ENCODE data around the gene ZNF587.
"Not testable (repeated sequence)": the region's sequence is repeated elsewhere in the genome, so short reads cannot be mapped to it uniquely, and the experiment has no call there.

The ZNF587 gene

DNA sequence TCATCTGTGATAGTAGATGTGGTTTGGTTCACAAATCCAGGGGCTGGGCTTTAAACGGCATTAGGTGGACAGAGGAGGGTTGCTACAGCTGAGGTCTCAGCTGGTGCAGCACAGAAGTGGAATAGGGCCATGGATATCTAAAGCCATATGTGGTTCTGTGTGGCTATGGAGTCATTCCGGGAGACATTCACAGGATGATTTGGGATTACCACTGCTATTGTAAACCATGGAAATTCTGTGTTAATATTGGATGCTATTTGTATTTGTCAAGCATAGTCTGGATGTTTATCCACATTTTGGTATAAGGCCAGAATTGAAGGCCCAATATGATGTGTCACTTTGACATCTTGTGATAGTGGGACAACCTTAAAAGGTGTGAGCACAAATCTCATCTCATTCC, 26.5 kb upstream of the ZNF587 start:
- DNase-seq (ENCODE audit: low spot score) = not testable (repeated sequence)

DNA sequence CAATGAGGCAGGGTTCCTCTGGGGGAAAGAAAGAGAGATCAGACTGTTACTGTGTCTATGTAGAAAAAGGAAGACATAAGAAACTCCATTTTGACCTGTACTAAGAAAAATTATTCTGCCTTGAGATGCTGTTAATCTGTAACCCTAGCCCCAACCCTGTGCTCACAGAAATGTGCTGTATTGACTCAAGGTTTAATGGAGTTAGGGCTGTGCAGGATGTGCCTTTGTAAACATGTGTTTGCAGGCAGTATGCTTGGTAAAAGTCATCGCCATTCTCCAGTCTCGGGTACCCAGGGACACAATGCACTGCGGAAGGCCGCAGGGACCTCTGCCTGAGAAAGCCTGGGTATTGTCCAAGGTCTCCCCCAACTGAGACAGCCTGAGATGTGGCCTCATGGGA, 26.1 kb upstream of the ZNF587 start:
- not testable (repeated sequence) for DNase-seq (ENCODE audit: low spot score)

DNA sequence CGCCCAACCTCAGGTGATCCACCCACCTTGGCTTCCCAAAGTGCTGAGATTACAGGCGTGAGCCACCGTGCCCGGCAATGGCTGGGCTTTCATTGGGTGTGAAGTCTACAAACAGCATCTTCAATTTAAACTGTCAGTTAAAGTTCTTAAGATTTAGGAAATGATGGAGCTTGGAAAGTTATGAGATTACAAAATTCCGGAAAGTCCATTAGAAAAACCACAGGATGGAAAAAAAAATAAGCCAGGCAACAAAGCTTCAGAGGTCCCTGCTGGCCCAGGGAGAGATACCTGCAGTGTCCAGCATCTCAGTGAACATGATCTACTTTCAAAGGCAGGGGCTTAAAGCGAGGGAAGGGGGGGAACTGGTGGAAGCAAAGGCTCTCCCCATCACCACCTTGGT, 24.1 kb upstream of the ZNF587 start:
- DNase-seq (ENCODE audit: low spot score) = no peak

DNA sequence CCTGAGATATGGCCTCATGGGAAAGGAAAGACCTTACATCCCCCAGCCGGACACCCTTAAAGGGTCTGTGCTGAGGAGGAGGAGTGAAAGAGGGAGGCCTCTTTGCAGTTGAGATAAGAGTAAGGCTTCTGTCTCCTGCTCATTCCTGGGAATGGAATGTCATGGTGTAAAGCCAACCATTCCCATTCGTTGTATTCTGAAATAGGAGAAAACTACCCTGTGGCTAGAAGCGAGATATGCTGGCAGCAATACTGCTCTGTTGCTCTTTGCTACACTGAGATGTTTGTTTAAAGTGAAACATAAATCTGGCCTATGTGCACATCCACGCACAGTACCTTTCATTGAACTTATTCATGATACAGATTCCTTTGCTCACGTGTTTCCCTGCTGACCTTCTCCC, 20.3 kb upstream of the ZNF587 start:
- no peak for DNase-seq (ENCODE audit: low spot score)

DNA sequence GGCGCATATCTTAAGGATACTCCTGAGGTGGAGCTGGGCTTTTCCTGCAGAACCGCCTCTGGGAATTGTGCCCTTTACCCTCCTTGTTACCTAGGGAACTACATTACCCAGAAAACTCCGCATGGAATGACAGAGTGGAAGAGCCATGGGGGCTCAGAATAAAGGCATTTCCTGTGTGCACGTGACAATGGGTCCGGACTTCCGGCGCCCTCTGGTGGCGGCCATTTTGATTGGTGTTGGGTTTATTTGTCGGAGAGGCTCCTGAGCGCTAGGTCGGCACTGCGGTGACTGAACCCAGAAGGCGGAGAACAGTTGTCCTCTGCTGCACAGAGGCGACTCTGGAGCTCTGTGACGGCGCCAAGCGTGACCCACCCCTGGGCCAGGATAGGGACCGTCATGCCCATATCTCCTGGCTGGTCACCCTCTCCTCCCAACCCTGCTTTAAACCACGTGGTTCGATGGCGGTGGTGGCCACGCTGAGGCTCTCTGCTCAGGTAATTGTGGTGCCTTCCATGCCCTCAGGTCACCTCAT, 19.5 kb upstream of the ZNF587 start, which contains the start of gene ZNF587B:
Gene ZNF587B, plus strand, starts transcription at position 229 of the 532 bp plus-strand sequence. Its CDS starts 230 bp downstream, at position 459.
- peak; percentile 75 for DNase-seq (ENCODE audit: low spot score)

DNA sequence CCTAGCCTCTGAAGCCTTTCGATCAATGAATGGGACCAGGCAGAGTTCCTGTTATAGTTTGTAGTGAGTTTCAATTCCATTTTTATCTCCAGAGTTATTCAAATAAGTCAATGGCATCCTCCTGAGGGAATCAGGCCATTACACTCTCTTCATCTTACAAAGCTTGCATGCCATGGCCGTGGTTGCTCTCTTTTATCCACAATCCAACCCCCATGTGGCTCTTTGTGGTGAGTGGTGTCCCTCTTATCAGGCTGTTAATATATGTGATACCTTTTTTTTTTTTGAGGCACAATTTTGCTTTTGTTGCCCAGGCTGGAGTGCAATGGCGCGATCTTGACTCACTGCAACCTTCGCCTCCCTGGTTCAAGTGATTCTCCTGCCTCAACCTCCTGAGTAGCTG, 12.7 kb upstream of the ZNF587 start:
- not testable (repeated sequence) for DNase-seq (ENCODE audit: low spot score)

DNA sequence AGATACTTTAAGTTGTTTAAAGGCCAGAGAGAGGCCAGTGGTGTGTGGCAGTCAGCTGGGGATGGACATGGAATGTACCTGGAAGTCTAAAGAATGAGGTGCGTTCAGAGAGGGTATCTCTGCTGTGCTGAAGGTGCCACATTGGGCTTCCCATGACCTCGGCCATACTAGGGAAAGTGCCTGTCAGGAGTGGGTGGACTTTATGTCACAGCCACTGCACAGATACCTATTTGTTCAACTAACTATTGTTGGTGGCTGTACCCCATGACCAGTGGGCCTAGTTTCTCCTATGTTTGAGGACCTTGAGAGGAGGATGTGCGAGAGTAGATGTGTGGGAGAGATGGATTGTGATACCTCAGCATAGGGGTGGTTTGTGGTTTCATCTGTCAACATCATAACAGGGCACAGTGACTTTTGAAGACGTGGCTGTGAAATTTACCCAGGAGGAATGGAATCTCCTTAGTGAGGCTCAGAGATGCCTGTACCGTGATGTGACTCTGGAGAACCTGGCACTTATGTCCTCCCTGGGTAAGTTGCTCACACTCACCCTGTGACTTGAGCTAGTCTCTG, 11.0 kb upstream of the ZNF587 start:
- not testable (repeated sequence) for DNase-seq (ENCODE audit: low spot score)

DNA sequence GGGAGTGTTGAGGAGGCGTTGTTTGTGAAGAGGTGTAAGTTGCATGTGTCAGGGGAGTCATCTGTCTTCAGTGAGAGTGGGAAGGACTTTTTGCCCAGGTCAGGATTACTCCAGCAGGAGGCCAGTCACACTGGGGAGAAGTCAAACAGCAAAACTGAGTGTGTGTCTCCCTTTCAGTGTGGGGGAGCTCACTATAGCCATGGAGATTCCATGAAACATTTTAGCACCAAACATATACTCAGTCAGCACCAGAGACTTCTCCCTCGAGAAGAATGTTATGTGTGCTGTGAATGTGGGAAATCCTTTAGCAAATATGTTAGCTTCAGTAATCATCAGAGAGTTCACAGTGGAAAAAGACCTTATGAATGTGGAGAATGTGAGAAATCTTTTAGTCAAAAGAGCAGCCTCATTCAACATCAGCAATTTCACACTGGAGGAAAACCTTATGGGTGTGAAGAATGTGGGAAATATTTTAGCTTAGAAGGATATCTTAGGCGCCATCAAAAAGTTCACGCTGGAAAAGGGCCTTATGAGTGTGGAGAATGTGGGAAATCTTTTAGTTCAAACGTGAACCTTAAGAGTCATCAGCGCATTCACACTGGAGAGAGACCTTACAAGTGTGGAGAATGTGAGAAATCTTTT, 8.4 kb upstream of the ZNF587 start:
- DNase-seq (ENCODE audit: low spot score) = no peak

DNA sequence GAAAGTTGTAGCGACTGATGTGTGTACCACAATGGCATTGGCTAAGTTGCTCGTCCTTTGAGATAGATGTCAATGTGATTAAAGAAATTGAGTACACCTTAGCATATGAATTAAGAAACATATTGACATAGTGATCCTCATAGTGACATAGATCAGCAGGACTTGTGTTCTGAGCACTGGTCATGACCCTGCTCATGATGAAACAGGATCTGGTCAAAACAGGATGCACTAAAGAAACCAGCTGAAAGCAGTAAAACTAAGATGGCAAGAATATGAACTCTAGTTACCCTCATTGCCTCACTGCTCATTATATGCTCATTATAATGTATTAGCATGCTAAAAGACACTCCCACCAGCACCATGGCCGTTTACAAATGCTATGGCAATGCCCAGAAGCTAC, 2.5 kb upstream of the ZNF587 start:
- DNase-seq (ENCODE audit: low spot score) = not testable (repeated sequence)

DNA sequence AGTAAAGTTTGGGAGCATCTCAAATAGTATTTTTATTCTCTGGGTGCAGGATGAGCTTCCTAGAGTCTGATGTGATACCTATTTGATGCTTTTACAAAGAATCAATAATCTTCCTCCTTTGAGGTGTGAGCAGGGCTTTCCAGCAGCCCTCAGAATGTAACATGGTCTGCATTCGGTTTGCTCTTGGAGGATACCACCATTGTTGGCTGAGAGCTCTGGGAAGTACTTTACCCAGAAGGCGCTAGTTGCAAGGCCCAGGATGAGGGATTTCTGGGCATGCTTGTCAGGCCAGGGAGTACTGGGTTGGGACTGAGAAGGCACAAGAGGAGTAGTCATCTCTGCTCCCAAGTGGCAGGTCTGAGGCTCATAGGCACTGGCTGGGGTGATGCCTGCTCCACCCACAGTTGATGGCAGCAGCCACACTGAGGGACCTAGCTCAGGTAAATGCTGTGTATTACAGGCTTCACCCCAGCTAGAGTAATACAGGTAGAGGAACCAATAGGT, 445 bp upstream of the ZNF587 start:
- DNase-seq (ENCODE audit: low spot score) = peak; percentile 30

DNA sequence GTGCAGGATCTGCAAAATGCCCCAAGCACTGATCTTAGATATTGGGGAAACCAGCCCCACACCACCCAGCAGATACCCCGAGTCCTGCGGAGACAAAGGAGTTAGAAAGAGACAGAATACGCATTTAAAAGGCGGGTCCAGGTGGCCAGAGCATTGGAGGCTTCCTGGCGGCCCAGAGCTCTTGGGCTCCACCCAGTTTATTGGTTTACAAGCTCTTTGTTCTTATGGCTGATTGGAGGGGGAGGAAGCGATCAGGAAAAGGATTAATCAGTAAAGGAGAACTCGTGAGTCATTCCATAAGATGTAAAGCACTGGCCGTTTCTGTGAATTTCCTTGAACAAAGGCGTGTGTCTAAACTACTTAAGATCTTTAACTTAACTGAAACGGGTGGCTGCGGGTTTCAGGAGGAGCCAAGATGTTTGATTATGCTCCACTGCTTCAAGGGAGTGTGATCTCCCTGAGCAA, 926 bp downstream of the ZNF587 start:
- peak; percentile 47 for DNase-seq (ENCODE audit: low spot score)

DNA sequence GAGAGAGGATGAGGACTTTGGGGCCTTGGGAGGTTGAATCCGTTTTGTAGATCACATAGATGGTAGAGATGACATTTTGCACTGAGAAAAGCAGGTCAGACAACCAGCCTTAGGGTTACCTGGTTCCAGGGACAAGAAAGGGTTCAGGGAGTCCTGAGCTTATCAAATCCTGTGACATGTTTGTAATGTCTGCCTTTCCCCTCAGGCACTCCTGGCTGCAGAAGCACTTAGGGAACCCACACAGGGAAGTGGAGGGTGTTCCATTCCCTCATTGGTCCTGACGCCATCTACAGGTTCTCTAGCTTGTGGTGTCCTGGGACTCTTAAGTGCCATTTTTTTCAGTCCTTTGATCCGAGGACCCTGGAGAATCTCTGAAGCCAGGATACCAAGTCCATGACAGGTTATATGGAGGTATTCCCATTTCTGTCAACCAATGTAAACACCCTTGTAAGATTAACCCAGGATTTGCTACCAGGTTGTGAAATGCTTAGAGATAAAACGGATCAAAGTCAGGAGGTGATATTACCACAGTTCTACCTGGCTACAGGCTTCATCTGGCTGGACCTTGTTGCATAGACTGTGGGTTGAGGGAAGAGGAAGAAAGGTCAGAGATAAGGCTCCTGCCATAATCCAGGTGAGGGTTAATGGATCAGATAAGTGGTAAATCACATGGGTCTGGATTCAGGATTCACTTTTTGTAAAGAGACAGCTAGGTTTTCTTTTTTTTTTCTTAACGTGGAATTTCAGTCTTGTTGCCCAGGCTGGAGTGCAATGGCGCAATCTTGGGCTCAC, 2.3 kb downstream of the ZNF587 start:
- not testable (repeated sequence) for DNase-seq (ENCODE audit: low spot score)

DNA sequence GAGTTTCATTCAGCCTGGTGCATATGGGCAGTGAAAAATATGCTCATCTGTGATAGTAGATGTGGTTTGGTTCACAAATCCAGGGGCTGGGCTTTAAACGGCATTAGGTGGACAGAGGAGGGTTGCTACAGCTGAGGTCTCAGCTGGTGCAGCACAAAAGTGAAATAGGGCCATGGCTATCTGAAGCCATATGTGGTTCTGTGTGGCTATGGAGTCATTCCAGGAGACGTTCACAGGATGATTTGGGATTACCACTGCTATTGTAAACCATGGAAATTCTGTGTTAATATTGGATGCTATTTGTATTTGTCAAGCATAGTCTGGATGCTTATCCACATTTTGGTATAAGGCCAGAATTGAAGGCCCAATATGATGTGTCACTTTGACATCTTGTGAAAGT, 4.5 kb downstream of the ZNF587 start:
- not testable (repeated sequence) for DNase-seq (ENCODE audit: low spot score)

DNA sequence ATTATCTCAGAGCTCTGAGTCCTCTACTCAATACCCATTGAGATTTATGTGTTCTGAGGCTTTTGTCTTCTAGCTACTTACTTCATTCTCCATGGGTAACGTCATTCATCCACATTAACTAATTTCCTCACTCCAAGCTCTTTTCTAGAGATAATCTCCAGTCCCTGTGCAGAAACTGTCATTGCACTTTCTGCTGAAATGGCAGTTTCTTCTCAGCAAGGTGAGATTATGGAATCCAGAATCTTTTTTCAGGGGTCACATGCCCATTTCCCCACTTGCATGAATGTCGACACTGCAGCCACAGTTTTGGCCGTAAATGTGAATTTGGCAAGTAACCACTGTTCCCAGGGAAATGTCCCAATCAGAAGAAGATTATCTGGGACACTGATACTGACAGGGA, 12.7 kb downstream of the ZNF587 start:
- DNase-seq (ENCODE audit: low spot score) = not testable (repeated sequence)

DNA sequence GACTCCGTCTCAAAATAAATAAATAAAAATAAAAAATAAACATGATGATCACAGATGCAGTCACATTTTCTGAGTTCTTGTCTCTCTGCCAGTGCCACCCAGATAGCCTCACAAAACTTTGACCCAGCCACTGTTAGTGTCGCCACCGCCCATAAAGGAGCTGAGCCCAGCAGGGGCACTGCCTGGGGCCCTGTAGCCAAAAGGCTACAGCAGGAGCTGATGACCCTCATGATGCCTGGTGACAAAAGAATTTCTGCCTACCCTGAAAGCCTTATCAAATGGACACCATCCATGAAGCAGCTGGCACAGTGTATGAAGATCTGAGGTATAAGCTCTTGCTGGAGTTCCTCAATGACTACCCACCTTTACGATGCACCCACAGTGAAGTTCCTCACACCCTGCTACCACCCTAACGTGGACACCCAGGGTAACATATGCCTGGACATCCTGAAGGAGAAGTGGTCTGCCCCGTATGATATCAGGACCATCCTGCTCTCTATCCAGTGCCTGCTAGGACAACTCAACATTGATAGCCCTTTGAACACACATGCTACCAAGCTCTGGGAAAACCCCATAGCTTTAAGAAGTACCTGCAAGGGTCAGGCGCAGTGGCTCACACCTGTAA, 18.3 kb downstream of the ZNF587 start:
- no peak for DNase-seq (ENCODE audit: low spot score)

DNA sequence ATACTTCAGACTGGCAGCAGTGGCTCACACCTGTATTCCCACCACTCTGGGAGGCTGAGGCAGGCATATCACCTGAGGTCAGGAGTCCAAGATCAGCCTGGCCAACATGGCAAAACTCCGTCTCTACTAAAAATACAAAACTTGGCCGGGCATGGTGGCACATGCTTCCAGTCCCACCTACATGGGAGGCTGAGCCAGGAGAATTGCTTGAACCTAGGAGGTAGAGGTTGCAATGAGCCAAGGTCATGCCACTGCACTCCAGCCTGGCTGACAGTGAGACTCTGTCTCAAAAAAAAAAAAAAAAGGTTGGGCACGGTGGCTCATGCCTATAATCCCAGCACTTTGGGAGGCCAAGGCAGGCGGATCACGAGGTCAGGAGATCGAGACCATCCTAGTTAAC, 20.0 kb downstream of the ZNF587 start:
- DNase-seq (ENCODE audit: low spot score) = not testable (repeated sequence)

DNA sequence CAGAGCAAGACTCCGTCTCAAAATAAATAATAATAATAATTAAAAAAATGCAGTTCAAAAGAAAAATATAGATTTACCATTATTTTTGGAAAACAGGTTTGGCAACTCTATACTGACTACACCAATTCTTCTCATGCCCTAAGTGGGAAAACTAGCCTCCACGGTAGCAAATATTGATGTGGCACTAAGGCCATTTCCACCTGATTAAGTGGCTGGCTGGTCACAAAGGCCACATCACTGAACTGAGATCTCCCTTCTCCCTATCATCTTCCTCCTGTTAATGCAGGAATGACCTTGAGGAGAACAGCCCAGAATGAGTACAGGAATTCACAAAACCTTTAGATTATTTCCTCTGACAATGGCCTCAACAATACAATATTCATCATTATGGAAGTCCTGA, 20.6 kb downstream of the ZNF587 start:
- DNase-seq (ENCODE audit: low spot score) = no peak

DNA sequence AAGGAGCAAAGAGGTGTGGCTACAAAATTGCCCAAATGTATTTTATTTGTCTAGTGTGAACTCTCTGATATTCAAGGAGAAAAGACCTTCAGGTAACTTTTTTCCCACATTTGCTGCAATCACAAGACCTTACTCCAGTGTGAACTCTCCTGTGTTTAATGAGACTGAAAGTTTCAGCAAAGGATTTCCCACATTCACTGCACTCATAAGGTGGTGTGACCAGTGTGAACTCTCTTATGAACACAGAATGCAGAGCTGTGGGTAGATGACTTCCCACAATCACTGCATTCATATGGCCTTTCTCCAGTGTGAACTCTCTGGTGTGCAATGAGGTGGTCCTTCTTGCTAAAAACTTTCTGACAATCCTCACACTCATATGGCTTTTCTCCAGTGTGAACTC, 22.8 kb downstream of the ZNF587 start:
- DNase-seq (ENCODE audit: low spot score) = no peak

DNA sequence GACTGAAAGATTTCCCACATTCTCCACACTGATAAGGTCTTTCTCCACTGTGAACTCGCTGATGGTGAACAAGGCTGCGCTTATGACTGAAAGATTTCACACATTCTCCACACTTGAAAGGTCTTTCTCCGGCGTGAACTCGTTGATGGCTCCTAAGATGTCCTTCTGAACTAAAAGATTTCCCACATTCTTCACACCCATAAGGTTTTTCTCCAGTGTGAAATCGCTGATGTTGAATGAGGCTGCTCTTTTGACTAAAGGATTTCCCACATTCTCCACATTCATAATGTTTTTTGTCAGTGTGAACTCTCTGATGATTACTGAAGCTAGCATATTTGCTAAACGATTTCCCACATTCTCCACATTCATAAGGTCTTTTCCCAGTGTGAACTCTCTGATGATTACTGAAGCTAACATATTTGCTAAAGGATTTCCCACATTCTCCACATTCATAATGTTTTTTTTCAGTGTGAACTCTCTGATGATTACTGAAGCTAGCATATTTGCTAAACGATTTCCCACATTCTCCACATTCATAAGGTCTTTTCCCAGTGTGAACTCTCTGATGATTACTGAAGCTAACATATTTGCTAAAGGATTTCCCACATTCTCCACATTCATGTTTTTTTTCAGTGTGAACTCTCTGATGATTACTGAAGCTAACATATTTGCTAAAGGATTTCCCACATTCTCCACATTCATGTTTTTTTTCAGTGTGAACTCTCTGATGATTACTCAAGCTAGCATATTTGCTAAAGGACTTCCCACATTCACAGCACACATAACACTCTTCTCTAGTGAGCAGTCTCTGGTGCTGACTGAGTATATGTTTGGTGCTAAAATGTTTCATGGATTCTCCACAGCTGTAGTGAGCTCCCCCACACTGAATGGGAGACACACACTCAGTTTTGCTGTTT, 24.5 kb downstream of the ZNF587 start:
- not testable (repeated sequence) for DNase-seq (ENCODE audit: low spot score)

DNA sequence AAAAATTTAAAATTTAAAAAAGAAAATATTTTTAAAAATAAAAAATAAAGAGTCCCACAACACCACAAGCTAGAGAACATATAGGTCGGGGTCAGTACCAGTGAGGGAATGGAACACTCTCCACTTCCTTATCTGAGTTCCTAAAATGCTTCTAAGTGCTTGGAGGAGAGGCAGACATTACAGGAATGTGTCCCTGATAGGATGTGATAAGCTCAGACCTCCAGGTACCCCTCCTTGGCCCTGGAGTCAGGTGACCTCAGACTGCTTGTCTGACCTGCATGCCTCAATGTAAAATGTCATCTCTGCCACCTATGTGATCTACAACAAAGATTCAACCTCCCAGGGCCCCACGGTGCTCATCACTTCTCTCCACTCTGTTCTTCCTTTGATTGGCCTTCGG, 36.4 kb downstream of the ZNF587 start:
- no peak for DNase-seq (ENCODE audit: low spot score)

All from RKO (cell line).